Peyer's patch (tissue), 4 donors: ENCODE data around the gene HEMGN.

ENCODE experiments used
- POLR2A ChIP-seq, 2 donors: fragments of 450-650 bp; IDR thresholded peaks; one replicate each; pipeline ENCODE4 v1.5.1; 2017; ENCODE audit warnings: antibody characterized with exemption in 2 of 2, mild to moderate bottlenecking in 2 of 2, moderate library complexity in 2 of 2
- TF ChIP-seq, protein P1 (sequence below), 6 experiments: fragments of 450-650 bp in 4 of 6; fragments of 200-600 bp in 2 of 6; sonication (generic) in 1 of 6; IDR thresholded peaks; one replicate each; pipeline ENCODE4 v1.5.1; 2017 to 2019; ENCODE audit warnings: antibody characterized with exemption in 6 of 6, mild to moderate bottlenecking in 3 of 6, moderate library complexity in 1 of 6

DNA sequence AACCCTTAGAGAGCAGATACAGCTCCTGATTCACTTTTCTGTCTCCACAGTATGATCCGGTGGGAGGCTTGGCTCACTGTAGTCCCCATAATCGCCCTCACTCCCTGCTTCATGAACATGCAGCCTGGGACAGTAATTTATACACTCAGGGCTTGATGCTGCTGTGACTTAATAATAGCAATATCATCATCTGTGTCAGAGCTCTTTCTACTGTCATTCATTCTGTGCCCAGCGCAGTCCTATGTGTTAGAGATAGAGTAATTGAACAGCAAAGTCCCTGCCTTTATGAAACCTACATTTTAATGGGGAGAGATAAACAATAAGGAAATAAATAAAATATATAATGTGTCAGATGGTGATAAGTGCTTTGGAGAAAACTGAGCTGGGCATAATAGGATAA lies 2.8 kb upstream of the HEMGN start:
- TF ChIP-seq POLR2A (IDR thresholded peaks at IDR 0.05), result no peak
- TF ChIP-seq, protein P1, sequence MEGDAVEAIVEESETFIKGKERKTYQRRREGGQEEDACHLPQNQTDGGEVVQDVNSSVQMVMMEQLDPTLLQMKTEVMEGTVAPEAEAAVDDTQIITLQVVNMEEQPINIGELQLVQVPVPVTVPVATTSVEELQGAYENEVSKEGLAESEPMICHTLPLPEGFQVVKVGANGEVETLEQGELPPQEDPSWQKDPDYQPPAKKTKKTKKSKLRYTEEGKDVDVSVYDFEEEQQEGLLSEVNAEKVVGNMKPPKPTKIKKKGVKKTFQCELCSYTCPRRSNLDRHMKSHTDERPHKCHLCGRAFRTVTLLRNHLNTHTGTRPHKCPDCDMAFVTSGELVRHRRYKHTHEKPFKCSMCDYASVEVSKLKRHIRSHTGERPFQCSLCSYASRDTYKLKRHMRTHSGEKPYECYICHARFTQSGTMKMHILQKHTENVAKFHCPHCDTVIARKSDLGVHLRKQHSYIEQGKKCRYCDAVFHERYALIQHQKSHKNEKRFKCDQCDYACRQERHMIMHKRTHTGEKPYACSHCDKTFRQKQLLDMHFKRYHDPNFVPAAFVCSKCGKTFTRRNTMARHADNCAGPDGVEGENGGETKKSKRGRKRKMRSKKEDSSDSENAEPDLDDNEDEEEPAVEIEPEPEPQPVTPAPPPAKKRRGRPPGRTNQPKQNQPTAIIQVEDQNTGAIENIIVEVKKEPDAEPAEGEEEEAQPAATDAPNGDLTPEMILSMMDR (IDR thresholded peaks at IDR 0.05), result no peak
